GM19193 (cell line): Measurements from ENCODE around the gene ZNF608.

Experiments
- POLR2A ChIP-seq: IDR thresholded peaks from 4 replicates; pipeline ENCODE4 v1.6.1; 2011; ENCODE audit not compliant: insufficient read depth, insufficient read length; ENCODE audit errors: extremely low read depth

ZNF608 gene

DNA sequence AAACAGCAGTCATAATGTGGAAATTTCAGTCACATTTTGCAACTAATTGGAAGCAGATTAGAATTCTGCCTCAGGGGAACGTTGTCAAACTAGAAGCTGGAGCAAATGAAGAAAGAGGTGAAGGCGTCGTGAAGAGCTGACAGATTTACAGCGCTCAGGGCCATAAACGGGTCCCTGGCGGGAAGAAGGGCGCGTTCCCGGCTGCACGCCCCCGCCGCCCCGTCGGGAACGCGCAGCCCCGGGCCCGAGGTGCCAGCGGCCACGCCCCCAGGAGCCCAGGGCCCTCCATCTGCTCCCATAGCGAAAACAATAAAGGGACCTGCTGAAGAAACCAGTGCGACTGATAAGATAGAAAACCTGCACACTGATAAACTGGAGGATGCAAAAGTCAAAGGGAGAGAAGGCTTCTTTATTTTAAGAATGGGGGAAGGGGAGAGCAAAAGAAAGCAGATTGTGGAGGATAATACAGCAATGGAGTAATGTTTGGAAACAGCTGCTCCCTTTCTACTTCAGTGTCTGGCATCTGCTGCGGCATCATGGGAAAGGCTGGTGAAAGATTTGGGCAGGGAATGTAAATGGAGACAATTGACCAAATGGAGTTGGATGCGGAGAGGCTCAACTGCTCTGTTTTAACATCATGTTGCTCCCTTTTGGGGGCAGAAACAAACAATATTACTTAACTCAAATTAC lies 11.1 kb downstream of the ZNF608 start:
- TF ChIP-seq POLR2A = no peak

DNA sequence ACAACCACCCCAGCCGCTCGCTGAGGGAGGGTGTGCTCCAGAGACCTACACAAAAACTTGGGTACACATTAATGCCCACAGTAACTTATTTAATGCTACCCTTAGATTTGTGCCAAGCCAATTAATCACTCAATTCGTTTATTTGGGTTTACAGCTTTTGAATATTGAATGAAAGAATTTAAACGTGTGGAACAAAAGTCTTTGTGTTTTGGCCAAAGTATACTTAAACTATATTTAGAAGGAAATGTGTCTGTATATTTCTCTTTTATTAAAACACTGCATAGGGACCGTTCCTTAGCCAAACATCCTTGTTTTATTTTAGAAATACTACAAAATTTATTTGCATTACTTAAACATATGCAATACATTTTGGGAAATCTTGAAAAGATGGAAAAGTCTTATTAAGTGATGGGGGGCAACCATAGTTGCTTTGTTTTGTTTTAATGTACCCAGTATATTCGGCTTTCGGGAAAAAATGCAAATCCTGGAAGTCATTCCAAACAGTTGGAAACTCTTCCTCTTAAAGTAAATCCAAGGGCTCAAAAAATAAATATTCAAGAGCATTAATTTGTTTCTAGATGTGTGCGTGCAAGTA lies 11.8 kb downstream of the ZNF608 start:
- no peak for TF ChIP-seq POLR2A

DNA sequence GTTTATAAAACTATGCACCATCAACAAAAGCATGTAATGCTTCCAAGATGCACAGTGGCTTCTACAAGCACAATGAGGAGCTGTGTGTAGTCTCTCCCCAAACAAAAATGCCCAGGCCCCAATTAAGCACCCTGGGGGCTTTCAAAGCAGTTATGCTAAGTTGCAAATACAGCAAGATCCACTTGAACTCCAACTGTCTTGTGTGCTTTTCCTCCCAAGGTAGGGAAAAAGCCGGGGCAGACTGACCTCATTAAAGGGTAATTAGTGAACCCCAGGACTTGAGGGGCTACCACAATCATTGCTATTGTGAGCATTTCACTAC lies 13.1 kb downstream of the ZNF608 start:
- TF ChIP-seq POLR2A = no peak

DNA sequence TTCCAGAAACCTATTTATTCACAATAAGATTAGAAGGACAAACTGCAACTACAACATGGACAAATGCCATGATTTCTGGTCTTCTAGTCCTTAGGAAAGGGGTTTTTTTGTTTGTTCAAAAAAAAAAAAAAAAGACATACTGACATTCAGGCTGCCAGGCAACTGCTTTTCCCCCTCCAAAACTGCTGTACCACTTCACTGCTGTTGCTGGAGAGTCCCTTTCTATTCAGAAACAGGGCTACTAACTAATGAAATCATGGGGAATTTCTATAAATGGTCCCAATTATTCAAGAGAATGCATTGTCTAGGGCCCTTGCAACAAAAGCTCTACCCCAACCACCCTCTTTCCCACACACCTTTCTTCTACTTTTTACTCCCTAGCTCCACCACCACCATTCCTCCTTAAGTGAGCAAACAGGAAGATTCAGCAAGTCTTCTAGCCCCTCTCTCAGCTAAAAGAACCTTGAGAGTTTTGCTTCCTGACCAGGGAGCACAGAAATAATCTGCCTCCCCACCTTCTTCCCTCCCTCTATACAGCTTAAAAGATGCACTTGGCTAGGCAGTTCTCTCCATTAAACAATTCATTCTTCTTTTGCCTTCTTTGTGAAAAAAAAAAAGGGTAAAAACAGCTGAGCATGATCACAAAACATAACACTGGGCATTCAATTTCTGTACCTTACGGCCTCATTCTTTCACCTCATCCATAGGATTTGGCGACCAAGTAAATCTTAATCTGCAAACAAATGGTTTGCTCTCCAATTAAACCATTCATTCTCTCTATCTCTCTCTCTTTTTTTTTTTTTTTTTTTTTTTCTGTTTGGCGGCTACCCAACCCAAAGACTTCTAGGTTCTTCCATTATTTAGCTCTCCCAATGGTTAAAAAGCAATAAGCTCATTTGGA lies 13.8 kb downstream of the ZNF608 start:
- TF ChIP-seq POLR2A = no peak

DNA sequence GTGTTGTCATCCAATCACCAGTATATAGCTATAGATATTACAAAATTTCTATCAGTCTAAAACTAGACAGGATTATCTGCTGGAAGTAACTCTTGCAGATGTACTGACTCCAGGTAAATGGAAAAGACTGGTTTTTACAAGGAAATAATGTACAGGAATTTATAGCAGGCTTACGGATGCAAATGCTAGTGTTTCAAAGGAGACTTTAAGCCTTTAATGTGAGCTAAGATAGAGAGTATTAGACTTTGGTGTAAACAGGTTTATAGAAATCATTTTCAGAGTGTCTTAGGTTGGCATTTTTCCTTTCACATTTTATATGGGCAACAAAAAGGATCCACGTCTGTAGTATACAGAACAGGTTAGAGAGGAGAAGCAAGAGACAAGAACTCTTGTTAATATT lies 16.1 kb downstream of the ZNF608 start:
- TF ChIP-seq POLR2A = no peak

DNA sequence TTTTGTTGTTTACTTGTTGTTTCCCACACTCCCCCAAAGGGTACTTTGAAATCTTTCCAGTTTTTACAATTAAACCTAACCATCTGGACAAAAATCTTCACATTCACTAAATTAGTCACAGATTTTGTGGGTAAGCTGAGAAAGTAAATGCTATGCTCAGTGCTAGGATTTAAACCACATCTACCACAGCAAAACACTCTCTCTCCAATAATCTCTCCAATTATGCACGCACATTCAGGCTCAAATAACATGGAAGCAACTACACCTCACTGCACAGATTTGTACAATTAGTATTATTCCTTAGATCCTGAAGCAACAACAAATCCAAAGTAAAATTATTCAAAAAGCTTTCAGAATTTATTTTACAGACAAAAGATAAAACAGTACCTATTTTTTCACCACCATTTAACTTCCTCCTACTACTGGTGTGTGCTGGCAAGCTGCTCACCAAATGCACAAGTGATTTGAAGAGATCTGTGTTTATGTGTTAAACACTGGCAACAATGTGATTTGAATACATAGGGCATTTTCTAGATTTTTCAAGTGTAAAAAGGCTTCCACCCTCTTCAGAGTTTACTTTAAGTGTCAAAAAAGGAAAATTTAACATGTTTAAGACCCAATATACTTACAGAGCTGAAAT lies 16.6 kb downstream of the ZNF608 start:
- no peak for TF ChIP-seq POLR2A

DNA sequence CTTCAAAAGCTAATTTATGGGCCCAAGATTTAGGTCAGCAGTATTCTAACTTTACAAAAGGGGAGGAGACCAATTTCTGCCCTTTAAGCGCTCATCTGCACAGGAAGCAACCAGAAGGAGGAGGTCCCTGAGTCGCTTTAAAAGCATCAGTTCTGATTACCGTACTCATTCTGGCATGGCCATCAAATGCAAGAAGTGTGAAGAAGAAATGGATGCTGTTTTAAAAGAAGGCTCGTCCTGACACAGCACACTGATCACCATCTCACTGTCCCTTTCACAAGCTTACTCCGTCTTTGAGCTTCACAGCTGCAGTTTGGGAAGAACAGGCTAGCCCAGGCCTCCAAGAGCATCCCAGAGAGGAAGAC lies 17.5 kb downstream of the ZNF608 start:
- no peak for TF ChIP-seq POLR2A

DNA sequence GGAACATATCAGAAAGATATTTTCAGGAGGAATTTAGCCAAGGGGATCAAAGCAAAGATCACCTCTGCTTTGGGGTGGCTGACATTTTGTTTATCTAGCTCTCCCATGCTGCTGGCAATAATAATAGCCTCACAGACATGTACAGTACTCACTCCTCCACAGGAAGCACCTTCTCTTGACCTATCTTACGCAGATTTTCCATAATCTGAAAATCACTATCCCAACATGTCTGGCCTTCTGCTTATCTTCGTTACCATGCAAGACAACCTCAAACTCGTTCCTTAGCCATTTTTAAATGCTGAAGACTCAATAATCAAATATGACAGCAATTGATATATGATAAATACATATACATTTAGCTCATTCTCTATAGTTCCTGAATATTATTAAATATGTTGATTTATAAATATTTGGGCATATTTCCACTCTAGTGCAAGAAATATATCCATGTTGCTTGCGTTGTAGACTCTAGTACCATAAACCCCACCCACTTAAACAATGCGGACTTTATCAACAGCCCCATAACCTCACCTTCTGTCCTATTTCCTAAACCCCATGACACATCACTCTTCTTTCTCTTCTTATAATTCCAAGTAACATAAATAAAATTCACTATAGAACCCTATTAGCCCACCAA lies 18.0 kb downstream of the ZNF608 start:
- TF ChIP-seq POLR2A = no peak

DNA sequence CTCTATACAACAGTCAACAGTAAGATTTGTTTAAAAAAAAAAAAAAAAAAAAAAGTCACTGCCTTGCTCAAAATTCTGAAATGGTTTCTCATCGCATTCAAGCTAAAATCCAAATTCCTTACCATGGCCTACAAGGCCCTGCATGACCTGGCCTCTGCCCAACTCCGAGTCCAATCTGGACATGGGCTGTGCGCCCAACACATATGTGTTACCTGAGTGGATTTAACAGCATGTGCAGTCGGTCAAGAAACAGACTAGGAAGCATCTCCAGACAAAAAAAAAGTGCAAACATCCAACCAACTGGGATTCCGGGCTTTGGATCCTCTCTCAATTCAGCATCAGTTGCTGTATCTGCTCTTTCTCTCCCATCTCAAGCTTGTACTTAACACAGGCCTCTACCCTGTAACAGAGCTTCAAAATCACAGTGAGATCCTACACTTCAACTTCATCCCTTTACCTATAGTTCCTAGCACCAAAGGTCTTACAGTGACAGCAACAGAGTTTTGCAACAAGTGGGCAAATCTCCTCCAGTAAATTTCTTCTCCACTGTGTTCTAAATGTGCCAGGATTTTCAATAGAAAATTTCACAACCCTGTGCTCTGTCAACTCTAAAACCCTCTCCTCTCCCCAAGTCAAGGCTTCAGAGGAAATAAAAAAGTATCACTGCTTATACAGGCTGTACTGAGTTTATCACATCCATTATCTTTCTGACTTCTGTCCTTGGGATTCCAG lies 19.6 kb downstream of the ZNF608 start:
- no peak for TF ChIP-seq POLR2A

DNA sequence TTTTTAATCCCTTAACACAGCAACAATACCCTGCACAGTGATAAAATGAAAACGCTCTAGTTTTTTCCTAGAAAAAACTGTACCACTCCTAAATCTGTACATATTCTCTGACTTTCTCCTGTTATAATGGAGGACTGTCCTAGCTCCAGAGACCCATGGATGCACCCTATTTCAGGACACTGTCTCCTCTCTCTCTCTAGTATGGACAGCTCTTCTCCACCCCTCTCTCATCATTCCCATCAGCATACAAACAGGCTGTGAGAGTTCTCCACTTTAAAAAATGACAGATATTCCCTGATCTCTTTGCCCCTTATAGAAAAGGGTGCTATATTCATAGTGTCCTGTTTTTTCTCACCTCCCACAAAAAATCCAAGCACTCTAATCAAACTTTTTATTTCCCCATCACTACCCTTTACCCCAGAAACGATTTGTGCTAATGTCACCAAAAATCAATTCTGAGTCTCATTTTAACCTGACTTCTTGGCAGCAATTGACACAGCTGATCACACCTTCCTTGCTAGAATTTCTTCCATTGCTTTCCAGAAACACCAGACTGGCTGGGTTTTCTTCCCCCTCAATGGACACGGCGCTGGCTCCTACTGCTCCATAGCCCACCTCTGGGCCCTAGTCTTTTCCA lies 20.7 kb downstream of the ZNF608 start:
- no peak for TF ChIP-seq POLR2A

DNA sequence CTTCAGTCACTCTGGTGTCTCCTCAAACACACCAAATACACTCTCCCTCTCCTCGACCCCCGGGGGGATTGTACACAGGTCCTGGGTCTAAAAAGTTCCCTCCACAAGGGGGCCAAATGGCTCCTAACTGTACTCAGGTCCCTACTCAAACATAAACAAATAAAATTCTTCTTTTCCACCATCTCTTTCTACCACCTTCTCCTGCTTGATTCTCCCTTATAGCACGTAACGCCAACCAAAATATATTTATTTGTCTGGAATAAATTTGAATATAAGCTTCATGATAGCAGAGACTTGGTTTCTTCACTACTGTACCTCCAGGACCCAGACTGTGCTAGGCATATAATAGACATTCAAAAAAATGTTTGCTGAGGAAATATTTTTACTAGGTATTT lies 21.4 kb downstream of the ZNF608 start:
- no peak for TF ChIP-seq POLR2A

DNA sequence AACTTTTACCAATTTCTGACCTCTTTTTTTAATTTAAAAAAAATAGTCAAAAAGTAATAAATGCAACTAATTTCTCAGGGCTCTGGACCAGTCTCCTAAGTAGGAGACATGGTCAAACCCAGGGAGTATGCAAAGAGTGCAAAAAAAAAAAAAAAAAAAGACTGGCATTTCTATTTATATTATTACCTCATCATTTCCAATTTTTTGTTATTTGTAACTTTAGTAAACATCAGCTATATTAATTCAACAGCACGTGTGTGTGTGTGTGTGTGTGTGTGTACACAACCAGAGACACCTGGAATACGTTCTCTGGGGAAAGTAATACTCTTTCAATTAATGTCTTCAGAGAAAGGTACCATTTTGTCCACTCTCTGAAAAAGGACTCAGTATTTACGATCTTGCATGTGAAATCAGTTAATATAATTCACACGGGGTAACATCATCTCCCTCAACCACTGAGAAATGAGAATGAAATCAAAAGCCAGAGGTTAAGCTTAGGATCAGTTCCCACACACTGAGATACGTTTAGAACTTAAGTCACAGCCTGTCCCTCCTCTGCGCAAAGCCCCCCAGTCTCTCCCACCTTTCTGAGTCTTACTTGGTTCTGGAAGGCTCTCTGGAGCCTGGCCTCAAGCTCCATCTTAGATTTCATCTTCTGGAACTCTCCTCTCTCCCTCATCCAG lies 21.9 kb downstream of the ZNF608 start:
- no peak for TF ChIP-seq POLR2A

DNA sequence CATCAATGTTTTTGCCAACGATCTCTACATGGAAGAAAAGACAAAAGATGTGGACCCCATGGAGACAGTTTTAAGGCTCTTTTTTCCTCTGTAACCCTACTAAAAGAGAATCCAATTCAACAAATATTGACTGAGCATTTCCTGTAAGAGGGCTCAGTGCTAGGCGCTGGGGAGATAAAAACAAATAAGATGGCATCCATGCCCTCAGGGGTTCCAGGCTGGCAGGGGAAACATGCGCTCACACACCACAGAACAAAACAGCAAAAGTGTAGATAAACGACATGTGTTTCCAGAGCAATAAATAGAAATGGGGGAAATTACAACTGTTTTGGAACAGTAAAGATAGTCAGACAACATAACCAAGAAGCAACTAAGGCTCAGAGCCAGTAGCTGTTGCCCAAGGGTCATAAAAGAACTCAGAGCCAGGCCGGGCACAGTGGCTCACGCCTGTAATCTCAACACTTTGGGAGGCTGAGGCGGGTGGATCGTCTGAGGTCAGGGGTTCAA lies 25.2 kb downstream of the ZNF608 start:
- TF ChIP-seq POLR2A = no peak
